ENCODE measurements around the gene ZNF446.
A peak's percentile ranks its signal among the peaks of the same experiment; 100 is the strongest.
"Not testable (repeated sequence)": the region's sequence is repeated elsewhere in the genome, so short reads cannot be mapped to it uniquely, and the experiment has no call there.

Gene ZNF446

GRCh38 chr19:58475714-58476497 lies at the start of gene ZNF446:
Gene ZNF446 (plus strand): TSS chr19:58476352. CDS start chr19:58477219, 867 bp downstream.
- peak; percentile 95 for DNase-seq

GRCh38 chr19:58428617-58429016 lies 47.5 kb upstream of the ZNF446 start:
- no peak for DNase-seq

- no peak for DNase-seq
These were observed 46.4 kb upstream of the ZNF446 start for GRCh38 chr19:58429745-58430144.

- no peak for DNase-seq
These were observed 41.9 kb upstream of the ZNF446 start for GRCh38 chr19:58434217-58434616.

GRCh38 chr19:58439576-58440554 lies 36.3 kb upstream of the ZNF446 start, which contains the start of gene ZNF132:
Gene ZNF132 (minus strand): TSS chr19:58440153. CDS start chr19:58439821, 332 bp downstream.
- DNase-seq = peak; percentile 95

- DNase-seq = no peak
These were observed 35.6 kb upstream of the ZNF446 start for GRCh38 chr19:58440556-58440955.

GRCh38 chr19:58442986-58443385 lies 33.2 kb upstream of the ZNF446 start:
- DNase-seq = not testable (repeated sequence)

- DNase-seq = not testable (repeated sequence)
These were observed 27.3 kb upstream of the ZNF446 start for GRCh38 chr19:58448860-58449259.

- not testable (repeated sequence) for DNase-seq
These were observed 26.2 kb upstream of the ZNF446 start for GRCh38 chr19:58449980-58450379.

- no peak for DNase-seq
These were observed 25.2 kb upstream of the ZNF446 start for GRCh38 chr19:58450856-58451357.

- DNase-seq = peak; percentile 97
These were observed 24.6 kb upstream of the ZNF446 start, which contains the start of gene ZNF324B for GRCh38 chr19:58451358-58452101. Gene ZNF324B (plus strand): TSS chr19:58451622. CDS start chr19:58453702, 2,080 bp downstream.

- DNase-seq = no peak
These were observed 22.4 kb upstream of the ZNF446 start for GRCh38 chr19:58453743-58454142.

GRCh38 chr19:58455306-58455705 lies 20.8 kb upstream of the ZNF446 start:
- no peak for DNase-seq

GRCh38 chr19:58456111-58456510 lies 20.0 kb upstream of the ZNF446 start:
- no peak for DNase-seq

- no peak for DNase-seq
These were observed 16.1 kb upstream of the ZNF446 start for GRCh38 chr19:58460039-58460438.

GRCh38 chr19:58466089-58466759 lies 9.9 kb upstream of the ZNF446 start:
- no peak for DNase-seq

GRCh38 chr19:58466760-58467589 lies 9.2 kb upstream of the ZNF446 start, which contains the start of gene ZNF324:
Gene ZNF324 (plus strand): TSS chr19:58467080. CDS start chr19:58469186, 2,106 bp downstream.
- DNase-seq = peak; percentile 98

- no peak for DNase-seq
These were observed 7.8 kb upstream of the ZNF446 start for GRCh38 chr19:58468216-58468839.

- no peak for DNase-seq
These were observed 6.7 kb upstream of the ZNF446 start for GRCh38 chr19:58469241-58470013.

Measured in stimulated activated CD4-positive, alpha-beta T cell treated with anti-CD3 and anti-CD28 coated beads, Interleukin-4, amount 100 ng/mL, for 24 hours (primary cell).